GM04504 (cell line): ENCODE data around the gene CERS6.

Source experiments
- DNase-seq: peaks from one replicate; pipeline ENCODE4 v3.0.0-alpha.2; 2012; ENCODE audit warnings: low read depth

The CERS6 gene

DNA sequence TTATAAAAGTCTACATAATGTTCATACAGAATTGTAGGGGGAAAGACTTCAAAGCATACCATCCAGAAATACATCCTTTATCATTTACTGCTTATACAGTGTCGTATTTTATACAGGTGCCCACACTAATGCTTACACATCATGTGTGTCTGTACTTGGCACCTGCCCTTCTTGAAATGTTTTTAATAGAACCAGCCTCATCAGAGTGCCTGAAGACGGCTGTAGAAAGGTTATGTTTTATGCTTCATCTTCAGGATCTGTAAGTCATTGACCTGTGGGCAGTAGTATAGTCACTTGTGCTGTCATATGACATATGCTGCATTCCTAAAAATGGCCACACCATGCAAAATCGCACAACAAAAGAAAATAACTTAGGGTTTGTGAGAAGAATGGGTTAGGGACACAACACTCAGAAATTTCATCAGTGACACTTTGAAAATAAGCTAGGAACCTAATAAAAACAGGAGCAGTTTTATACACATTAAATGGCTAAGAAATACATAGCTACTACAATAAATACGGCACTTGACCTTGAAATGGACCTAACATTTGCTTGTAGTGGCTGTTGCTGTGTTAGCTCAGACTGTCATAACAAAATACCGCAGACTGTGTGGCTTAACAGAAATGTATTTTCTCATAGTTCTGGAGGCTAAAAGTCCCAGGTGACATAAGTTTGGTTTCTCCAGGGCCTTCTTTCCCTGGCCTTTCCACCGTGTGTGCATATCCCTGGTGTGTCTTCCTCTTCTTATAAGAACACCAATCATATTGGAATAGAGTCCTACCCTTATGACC is 112.6 kb downstream of the CERS6 start:
- no peak for DNase-seq

DNA sequence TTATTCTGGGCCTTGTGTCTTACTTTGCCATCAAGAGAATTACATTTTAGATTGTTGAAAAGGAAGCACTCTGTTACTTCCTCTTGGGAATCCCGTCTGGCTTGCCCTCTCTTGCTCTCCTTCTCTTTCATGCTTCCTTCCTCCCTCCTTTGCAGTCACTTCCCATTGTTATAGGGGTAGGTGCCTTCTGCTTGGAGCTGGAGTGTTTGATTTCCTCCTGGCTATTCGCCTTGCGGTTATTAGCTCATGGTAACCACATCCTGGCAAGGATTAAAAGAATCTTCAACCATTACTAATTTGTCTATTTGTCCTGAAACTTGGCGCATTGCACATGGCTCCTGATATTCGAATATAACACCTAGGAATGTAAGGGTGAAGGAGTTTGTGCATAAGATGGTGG is 115.0 kb downstream of the CERS6 start:
- no peak for DNase-seq

GRCh38 chr2:168573128-168573903 is 117.2 kb downstream of the CERS6 start:
- peak; percentile 42 for DNase-seq

DNA sequence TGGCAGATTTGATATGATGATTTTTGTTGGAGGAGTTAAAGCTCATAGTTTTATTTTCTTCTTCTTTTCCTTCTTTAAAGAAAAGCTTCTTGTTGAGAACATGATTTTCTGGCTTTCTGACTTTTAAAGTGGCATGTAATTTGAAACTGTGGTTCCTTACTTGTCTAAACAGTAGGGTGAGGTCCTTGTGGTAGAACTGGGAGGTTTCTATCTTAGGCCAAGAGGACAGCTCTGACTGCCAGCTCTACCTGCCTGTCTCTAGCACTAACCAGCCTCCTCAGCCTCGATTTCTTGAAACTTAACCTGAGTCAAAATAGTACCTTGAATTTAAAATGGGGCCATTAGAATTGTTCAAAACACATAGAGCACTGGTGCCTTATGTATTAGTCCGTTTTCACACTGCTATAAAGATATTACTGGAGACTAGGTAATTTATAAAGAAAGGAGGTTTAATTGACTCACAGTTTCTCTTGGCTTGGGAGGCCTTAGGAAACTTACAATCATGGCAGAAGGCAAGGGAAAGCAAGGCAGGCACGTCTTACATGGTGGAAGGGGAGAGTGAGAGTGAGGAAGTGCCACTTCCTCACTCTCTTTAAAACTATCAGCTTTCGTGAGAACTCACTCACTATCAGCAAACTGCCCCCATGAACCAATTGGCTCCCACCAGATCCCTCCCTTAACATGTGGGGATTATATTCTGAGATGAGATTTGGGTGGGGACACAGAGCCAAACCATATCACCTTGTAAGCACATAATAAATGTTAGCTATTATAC is 119.0 kb downstream of the CERS6 start:
- no peak for DNase-seq

DNA sequence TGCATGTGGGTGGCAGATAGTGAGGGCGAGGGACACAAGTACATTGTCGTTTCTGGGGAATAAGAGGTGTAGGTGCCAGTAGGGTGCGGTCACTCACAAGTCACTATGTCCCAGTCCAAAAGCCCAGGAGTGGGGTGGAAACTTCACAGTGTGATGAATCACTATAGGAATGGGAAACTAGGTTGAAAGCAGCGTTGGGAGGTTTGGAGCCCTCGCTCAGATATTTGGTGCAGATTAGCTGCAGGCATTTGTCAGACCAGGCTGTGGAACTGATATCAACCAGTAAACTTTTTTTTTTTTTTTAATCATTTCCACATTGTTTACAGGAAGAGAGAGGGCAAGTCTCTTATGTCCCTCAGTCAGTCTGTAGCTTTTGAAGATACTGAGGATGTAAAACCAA is 121.8 kb downstream of the CERS6 start:
- peak; percentile 12 for DNase-seq

DNA sequence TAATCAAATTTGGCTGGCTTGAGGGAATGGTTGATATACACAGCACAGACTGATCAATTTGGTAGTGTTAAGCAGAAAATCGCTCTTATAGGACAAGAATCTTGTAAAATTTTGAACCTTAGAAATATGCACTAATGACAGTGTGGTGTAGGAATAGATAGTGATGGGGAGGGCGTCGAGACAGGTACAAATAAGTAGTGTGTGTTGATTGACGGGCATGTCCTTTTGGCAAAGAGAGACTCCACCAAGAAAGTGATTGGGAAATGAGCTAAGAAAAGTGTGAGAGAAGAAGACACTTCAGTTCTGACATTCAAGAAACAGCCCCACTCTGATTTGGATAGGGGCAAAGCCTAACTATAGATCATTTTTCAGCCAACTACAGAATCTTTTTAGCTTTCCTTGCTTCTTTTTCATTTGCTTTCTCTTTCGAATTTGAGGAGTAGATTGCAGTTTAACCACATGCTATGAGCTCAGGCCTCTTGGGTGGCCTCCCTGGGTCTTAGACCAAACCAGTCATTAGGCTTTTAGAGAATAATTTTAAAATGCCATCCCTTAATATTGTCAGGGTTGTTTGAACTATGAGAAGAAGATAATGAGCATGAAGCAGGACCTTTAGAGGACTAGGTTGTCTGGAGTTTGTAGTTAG is 127.1 kb downstream of the CERS6 start:
- no peak for DNase-seq

DNA sequence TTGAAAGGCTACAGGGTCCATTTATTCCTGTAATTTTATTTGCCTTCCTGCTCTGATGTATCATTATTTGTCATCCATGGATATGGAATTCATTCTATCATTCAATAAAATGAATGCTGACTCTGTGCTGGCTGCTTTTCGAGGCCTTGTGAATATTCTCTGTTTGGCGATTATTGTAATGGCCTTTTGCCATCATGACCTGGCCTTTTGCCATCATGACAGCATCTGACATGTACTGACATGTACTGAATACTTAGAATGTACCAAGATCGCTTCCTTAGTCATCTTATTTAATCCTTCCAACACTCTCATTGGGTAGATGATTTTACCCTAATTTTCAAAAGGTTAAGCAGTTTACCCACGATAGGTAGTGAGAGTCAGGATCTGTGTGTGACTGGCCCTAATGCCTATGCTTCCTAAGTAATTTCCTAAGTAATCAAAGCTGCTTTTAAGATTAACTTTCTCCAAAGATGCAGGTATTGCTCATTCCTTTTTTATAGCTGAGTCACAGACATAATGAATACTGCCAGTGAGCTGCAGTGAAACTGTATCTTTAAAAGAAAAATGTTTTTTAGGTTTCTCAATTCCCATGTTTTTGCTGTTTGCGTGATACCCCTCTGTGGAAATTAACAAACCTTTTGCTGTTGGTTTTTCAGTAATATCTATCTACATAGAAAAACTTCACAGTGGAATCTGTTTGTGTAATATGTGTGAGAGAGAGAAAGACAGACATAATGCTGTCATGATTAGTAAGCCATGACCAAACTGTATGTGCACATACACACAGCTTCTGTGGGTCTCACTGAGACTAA is 127.8 kb downstream of the CERS6 start:
- peak; percentile 32 for DNase-seq

DNA sequence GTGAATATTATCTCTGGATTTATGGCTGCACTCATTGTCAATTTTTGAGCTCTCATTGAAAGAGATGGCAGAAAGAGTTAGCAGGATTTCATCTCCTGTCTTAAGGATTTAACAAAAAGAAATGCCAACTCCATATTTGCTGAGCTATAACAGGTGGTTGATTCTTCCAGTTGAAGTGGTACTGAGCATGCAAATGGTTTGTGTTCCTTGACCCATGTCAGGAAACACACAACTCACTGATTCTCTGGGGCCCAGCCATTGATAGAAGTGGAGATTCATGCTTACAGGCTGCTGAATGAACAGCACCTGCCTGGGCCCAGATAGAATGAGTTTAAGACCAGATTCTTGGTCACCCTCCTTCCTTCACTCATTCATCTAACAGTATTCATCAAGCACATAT is 128.8 kb downstream of the CERS6 start:
- DNase-seq = no peak

GRCh38 chr2:168585700-168586099 is 129.6 kb downstream of the CERS6 start:
- no peak for DNase-seq

- DNase-seq = no peak
Observed at GRCh38 chr2:168587307-168587706, 131.2 kb downstream of the CERS6 start.

- no peak for DNase-seq
Observed at GRCh38 chr2:168589236-168590211, 133.5 kb downstream of the CERS6 start.

DNA sequence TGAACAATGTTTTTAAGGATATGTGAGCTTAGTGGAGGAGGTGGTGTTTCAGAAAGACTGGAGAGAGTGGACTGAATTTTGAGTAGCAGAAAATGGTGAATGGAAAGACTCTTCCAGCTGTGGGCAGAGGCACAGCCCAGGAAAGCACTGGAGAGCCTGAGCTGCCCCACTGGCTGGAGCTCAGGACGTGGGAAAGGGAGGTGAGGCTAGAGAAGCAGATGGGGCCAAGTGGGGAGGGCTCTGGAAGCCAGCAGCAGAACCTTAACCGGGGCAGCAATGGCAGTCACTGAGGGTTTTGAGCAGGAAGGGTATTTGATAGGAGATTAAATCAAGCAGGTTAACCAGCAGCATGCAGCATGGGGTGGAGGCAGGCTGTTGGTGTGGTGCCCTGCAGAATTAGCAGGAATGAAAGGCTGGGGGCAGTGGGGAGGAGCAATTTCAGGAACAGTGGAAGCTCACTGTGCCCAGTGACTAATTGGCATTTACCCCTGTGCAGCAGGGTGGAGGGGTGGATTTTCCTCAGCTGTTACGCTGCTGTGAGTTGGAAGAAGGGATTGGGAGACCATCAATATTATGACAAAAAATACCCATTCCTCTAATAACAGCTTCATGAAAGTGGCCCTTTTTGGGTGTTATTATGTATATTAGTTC is 136.2 kb downstream of the CERS6 start:
- DNase-seq = no peak

GRCh38 chr2:168593713-168594112 is 137.6 kb downstream of the CERS6 start:
- no peak for DNase-seq

- DNase-seq = no peak
Observed at GRCh38 chr2:168594778-168595177, 138.7 kb downstream of the CERS6 start.

GRCh38 chr2:168596881-168597655 is 141.0 kb downstream of the CERS6 start:
- DNase-seq = no peak

DNA sequence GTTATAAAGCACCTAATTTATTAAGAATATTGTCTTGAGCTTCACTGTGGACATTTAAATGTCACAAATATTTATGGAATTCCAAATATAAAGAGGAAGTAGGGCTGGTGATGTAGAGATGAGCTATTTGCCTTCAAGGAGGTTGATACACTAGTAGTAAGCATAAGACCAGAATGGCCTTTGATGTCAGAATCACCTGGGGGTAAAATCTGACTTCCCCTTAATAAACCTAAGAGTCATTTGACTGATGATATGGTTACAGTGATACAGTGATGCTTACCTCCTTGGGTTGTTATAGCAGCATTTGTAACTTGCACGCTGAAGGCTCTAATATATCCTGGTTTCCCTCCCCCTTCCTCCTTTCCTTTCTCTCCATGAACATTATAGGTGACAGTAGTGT is 143.7 kb downstream of the CERS6 start:
- DNase-seq = no peak

DNA sequence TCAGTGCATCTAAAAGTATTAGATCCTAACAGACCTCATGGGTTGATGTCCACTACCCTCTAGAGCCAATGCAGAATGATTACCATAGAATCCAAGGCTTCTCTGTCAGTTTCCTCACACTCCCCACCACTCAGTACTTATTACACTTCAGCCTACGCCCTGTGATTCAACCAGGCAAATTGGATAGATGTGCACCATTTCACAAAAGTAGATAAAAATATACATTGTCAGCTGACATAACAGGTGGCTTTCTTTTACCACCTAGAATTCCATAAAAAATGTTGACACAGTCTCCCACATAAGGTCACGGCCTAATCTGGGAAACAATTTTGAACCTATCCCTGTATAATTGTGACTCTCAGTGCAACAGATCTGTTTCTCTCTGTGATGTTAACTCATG is 144.9 kb downstream of the CERS6 start:
- DNase-seq = no peak

GRCh38 chr2:168601741-168602140 is 145.7 kb downstream of the CERS6 start:
- no peak for DNase-seq

- no peak for DNase-seq
Observed at GRCh38 chr2:168602379-168602778, 146.3 kb downstream of the CERS6 start.
